ENCODE data around the gene GPR107.
A peak's percentile ranks its signal among the peaks of the same experiment; 100 is the strongest.

Gene GPR107

GRCh38 chr9:130054820-130055219, 1.1 kb downstream of the GPR107 start:
- no peak for DNase-seq

- no peak for DNase-seq
Measured at GRCh38 chr9:130058154-130058553, 4.4 kb downstream of the GPR107 start.

- no peak for DNase-seq
Measured at GRCh38 chr9:130058887-130059286, 5.2 kb downstream of the GPR107 start.

- DNase-seq: no peak
Measured at GRCh38 chr9:130060296-130060695, 6.6 kb downstream of the GPR107 start.

- DNase-seq: no peak
Measured at GRCh38 chr9:130062750-130063149, 9.0 kb downstream of the GPR107 start.

GRCh38 chr9:130064621-130065020, 10.9 kb downstream of the GPR107 start:
- DNase-seq: no peak

GRCh38 chr9:130069048-130069447, 15.3 kb downstream of the GPR107 start:
- DNase-seq: no peak

- DNase-seq: peak; percentile 29 to 30
Measured at GRCh38 chr9:130072515-130073235, 19.0 kb downstream of the GPR107 start.

GRCh38 chr9:130073373-130073772, 19.7 kb downstream of the GPR107 start:
- DNase-seq: no peak

- no peak for DNase-seq
Measured at GRCh38 chr9:130078547-130078946, 24.8 kb downstream of the GPR107 start.

- no peak for DNase-seq
Measured at GRCh38 chr9:130084337-130084736, 30.6 kb downstream of the GPR107 start.

GRCh38 chr9:130088051-130088450, 34.3 kb downstream of the GPR107 start:
- no peak for DNase-seq

GRCh38 chr9:130089141-130089540, 35.4 kb downstream of the GPR107 start:
- no peak for DNase-seq

- no peak for DNase-seq
Measured at GRCh38 chr9:130090915-130091314, 37.2 kb downstream of the GPR107 start.

- no peak for DNase-seq
Measured at GRCh38 chr9:130092910-130093309, 39.2 kb downstream of the GPR107 start.

- no peak for DNase-seq
Measured at GRCh38 chr9:130095872-130096271, 42.2 kb downstream of the GPR107 start.

- no peak for DNase-seq
Measured at GRCh38 chr9:130100681-130101080, 47.0 kb downstream of the GPR107 start.

GRCh38 chr9:130101915-130102314, 48.2 kb downstream of the GPR107 start:
- no peak for DNase-seq

GRCh38 chr9:130104491-130105193, 50.9 kb downstream of the GPR107 start:
- no peak for DNase-seq

- peak; percentile 43 to 44 for DNase-seq
Measured at GRCh38 chr9:130106860-130107233, 53.1 kb downstream of the GPR107 start.

- peak; percentile 88 to 90 for DNase-seq
Measured at GRCh38 chr9:130107234-130107861, 53.6 kb downstream of the GPR107 start.

- DNase-seq: no peak
Measured at GRCh38 chr9:130107955-130108354, 54.2 kb downstream of the GPR107 start.

- DNase-seq: no peak
Measured at GRCh38 chr9:130110166-130110565, 56.5 kb downstream of the GPR107 start.

GRCh38 chr9:130110596-130111021, 56.9 kb downstream of the GPR107 start:
- DNase-seq: no peak
